ENCODE data around the gene DGUOK.
"Not testable (repeated sequence)": the region's sequence is repeated elsewhere in the genome, so short reads cannot be mapped to it uniquely, and the experiment has no call there.

DGUOK gene

GRCh38 chr2:73894475-73894850 is 32.2 kb upstream of the DGUOK start:
- Histone ChIP-seq H3K4me1 (ENCODE audit: insufficient read depth, low read length) (no peaks in the 10 kb centered on the region; the same call in none of the 2 replicates), H3K9me3 (ENCODE audit: control insufficient read depth, insufficient read depth, low read length) (no peaks in the 10 kb centered on the region), H3K9ac (ENCODE audit: low read depth, low read length) (no peak overlapping the region), H3K36me3 (ENCODE audit: insufficient read depth, low read length) (no peaks in the 10 kb centered on the region; the same call in 1 of the 2 replicates)

GRCh38 chr2:73894877-73895276 is 31.8 kb upstream of the DGUOK start:
- no peaks in the 10 kb centered on the region for H3K9me3 ChIP-seq (ENCODE audit: control insufficient read depth, insufficient read depth, low read length)
- H3K36me3 ChIP-seq (ENCODE audit: insufficient read depth, low read length): no peaks in the 10 kb centered on the region; the same call in 1 of the 2 replicates
- no peaks in the 10 kb centered on the region; the same call in none of the 2 replicates for H3K4me1 ChIP-seq (ENCODE audit: insufficient read depth, low read length)
- H3K9ac ChIP-seq (ENCODE audit: low read depth, low read length): no peak overlapping the region

- Histone ChIP-seq H3K9me3 (ENCODE audit: control insufficient read depth, insufficient read depth, low read length) (no peaks in the 10 kb centered on the region), H3K9ac (ENCODE audit: low read depth, low read length) (no peak overlapping the region), H3K4me1 (ENCODE audit: insufficient read depth, low read length) (no peaks in the 10 kb centered on the region; the same call in none of the 2 replicates), H3K36me3 (ENCODE audit: insufficient read depth, low read length) (no peaks in the 10 kb centered on the region; the same call in 1 of the 2 replicates)
Observed at GRCh38 chr2:73895473-73895872, 31.2 kb upstream of the DGUOK start.

- Histone ChIP-seq H3K9ac (ENCODE audit: low read depth, low read length) (no peak overlapping the region), H3K9me3 (ENCODE audit: control insufficient read depth, insufficient read depth, low read length) (no peaks in the 10 kb centered on the region), H3K36me3 (ENCODE audit: insufficient read depth, low read length) (no peaks in the 10 kb centered on the region; the same call in 1 of the 2 replicates), H3K4me1 (ENCODE audit: insufficient read depth, low read length) (no peaks in the 10 kb centered on the region; the same call in 1 of the 2 replicates)
Observed at GRCh38 chr2:73896362-73897239, 30.1 kb upstream of the DGUOK start.

GRCh38 chr2:73897240-73897583 is 29.5 kb upstream of the DGUOK start:
- Histone ChIP-seq H3K4me1 (ENCODE audit: insufficient read depth, low read length) (no peaks in the 10 kb centered on the region; the same call in 1 of the 2 replicates), H3K36me3 (ENCODE audit: insufficient read depth, low read length) (no peaks in the 10 kb centered on the region; the same call in 1 of the 2 replicates), H3K9ac (ENCODE audit: low read depth, low read length) (no peak overlapping the region), H3K9me3 (ENCODE audit: control insufficient read depth, insufficient read depth, low read length) (no peaks in the 10 kb centered on the region)

GRCh38 chr2:73897934-73898333 is 28.7 kb upstream of the DGUOK start:
- H3K4me1 ChIP-seq (ENCODE audit: insufficient read depth, low read length): no peaks in the 10 kb centered on the region; the same call in 1 of the 2 replicates
- H3K9me3 ChIP-seq (ENCODE audit: control insufficient read depth, insufficient read depth, low read length): no peaks in the 10 kb centered on the region
- no peak overlapping the region for H3K9ac ChIP-seq (ENCODE audit: low read depth, low read length)
- no peaks in the 10 kb centered on the region; the same call in 1 of the 2 replicates for H3K36me3 ChIP-seq (ENCODE audit: insufficient read depth, low read length)

- H3K9ac ChIP-seq (ENCODE audit: low read depth, low read length): no peak overlapping the region
- no peaks in the 10 kb centered on the region; the same call in 1 of the 2 replicates for H3K4me1 ChIP-seq (ENCODE audit: insufficient read depth, low read length)
- no peaks in the 10 kb centered on the region; the same call in 1 of the 2 replicates for H3K36me3 ChIP-seq (ENCODE audit: insufficient read depth, low read length)
- no peaks in the 10 kb centered on the region for H3K9me3 ChIP-seq (ENCODE audit: control insufficient read depth, insufficient read depth, low read length)
Observed at GRCh38 chr2:73899801-73900336, 26.8 kb upstream of the DGUOK start.

- H3K4me1 ChIP-seq (ENCODE audit: insufficient read depth, low read length): no peaks in the 10 kb centered on the region; the same call in 1 of the 2 replicates
- no peaks in the 10 kb centered on the region; the same call in 1 of the 2 replicates for H3K36me3 ChIP-seq (ENCODE audit: insufficient read depth, low read length)
- H3K9me3 ChIP-seq (ENCODE audit: control insufficient read depth, insufficient read depth, low read length): no peaks in the 10 kb centered on the region
- no peak overlapping the region for H3K9ac ChIP-seq (ENCODE audit: low read depth, low read length)
Observed at GRCh38 chr2:73901143-73901542, 25.5 kb upstream of the DGUOK start.

GRCh38 chr2:73902284-73902683 is 24.4 kb upstream of the DGUOK start:
- Histone ChIP-seq H3K9me3 (ENCODE audit: control insufficient read depth, insufficient read depth, low read length) (no peaks in the 10 kb centered on the region), H3K9ac (ENCODE audit: low read depth, low read length) (no peak overlapping the region), H3K36me3 (ENCODE audit: insufficient read depth, low read length) (no peaks in the 10 kb centered on the region; the same call in 1 of the 2 replicates), H3K4me1 (ENCODE audit: insufficient read depth, low read length) (no peaks in the 10 kb centered on the region; the same call in 1 of the 2 replicates)

GRCh38 chr2:73903313-73903712 is 23.4 kb upstream of the DGUOK start:
- Histone ChIP-seq H3K9ac (ENCODE audit: low read depth, low read length) (no peak overlapping the region), H3K4me1 (ENCODE audit: insufficient read depth, low read length) (no peaks in the 10 kb centered on the region), H3K36me3 (ENCODE audit: insufficient read depth, low read length) (no peaks in the 10 kb centered on the region), H3K9me3 (ENCODE audit: control insufficient read depth, insufficient read depth, low read length) (no peaks in the 10 kb centered on the region)

GRCh38 chr2:73903949-73904613 is 22.6 kb upstream of the DGUOK start:
- not testable (repeated sequence) for H3K36me3 ChIP-seq (ENCODE audit: insufficient read depth, low read length); H3K9me3 ChIP-seq (ENCODE audit: control insufficient read depth, insufficient read depth, low read length); H3K9ac ChIP-seq (ENCODE audit: low read depth, low read length); H3K4me1 ChIP-seq (ENCODE audit: insufficient read depth, low read length)

- H3K9ac ChIP-seq (ENCODE audit: low read depth, low read length): no peak overlapping the region
- no peaks in the 10 kb centered on the region for H3K4me1 ChIP-seq (ENCODE audit: insufficient read depth, low read length)
- H3K9me3 ChIP-seq (ENCODE audit: control insufficient read depth, insufficient read depth, low read length): no peaks in the 10 kb centered on the region
- H3K36me3 ChIP-seq (ENCODE audit: insufficient read depth, low read length): no peaks in the 10 kb centered on the region
Observed at GRCh38 chr2:73904952-73905351, 21.7 kb upstream of the DGUOK start.

- no peak overlapping the region for H3K9ac ChIP-seq (ENCODE audit: low read depth, low read length)
- no peaks in the 10 kb centered on the region for H3K36me3 ChIP-seq (ENCODE audit: insufficient read depth, low read length)
- no peaks in the 10 kb centered on the region for H3K4me1 ChIP-seq (ENCODE audit: insufficient read depth, low read length)
- H3K9me3 ChIP-seq (ENCODE audit: control insufficient read depth, insufficient read depth, low read length): no peaks in the 10 kb centered on the region
Observed at GRCh38 chr2:73906847-73907505, 19.7 kb upstream of the DGUOK start.

GRCh38 chr2:73907840-73908452 is 18.7 kb upstream of the DGUOK start:
- H3K36me3 ChIP-seq (ENCODE audit: insufficient read depth, low read length): no peaks in the 10 kb centered on the region
- no peaks in the 10 kb centered on the region for H3K9me3 ChIP-seq (ENCODE audit: control insufficient read depth, insufficient read depth, low read length)
- no peak overlapping the region for H3K9ac ChIP-seq (ENCODE audit: low read depth, low read length)
- no peaks in the 10 kb centered on the region for H3K4me1 ChIP-seq (ENCODE audit: insufficient read depth, low read length)
